Left colon (tissue), 2 donors: ENCODE measurements around the gene GLRB. TPM values are rescaled to one million over a fixed set of nuclear protein-coding genes. Genes with fewer than 3 reads are reported as not detected.

ENCODE experiments used
- ATAC-seq: fragments of 200-7000 bp; cut with Tn5 transposase; one replicate; pipeline ENCODE4 v1.9.1; 2020; ENCODE audit warnings: mild to moderate bottlenecking, moderate library complexity
- DNase-seq, 2 donors: peaks; one replicate each; pipeline ENCODE4 v3.0.0-alpha.2; 2020
- intact Hi-C, 2 donors: fragments of 100-400 bp; cut with DNase I in 1 of 2; cut with micrococcal nuclease in 1 of 2; formaldehyde crosslinking; loops; one replicate each; pipeline versions ENCODE4 v1.11.2 to v1.14.0; 2022; cut with DNase I, micrococcal nuclease
- total RNA-seq, 2 donors: library from RNA; stranded (reverse); fragmentation: NEBNext Ultra II Directional; extraction: Animal tissue kit (Norgen Biotek cat#: 25700); gene quantifications; one replicate each; pipeline ENCODE4 v1.2.1, GENCODE V29; 2021
- donor health status: DM: no; HTN: no; CAD: no.
- donor health status: DM: yes; HTN: yes; CAD: no.

The GLRB gene
- total RNA-seq, 2 donors from 2014 or later: 0.64 to 0.75 TPM

GRCh38 chr4:157221426-157221894 is 145.5 kb downstream of the GLRB start:
- intact Hi-C loops: loop anchor here in 1 of 2 donors (10.0 kb wide), 1 partner anchor 753 kb away; no protein-coding TSS in a partner anchor

More at GRCh38 chr4:157221426-157221894, 145.5 kb downstream of the GLRB start:
- DNase-seq (no peak), ATAC-seq (no peak)

Other genes with a start within 250 kb of the GLRB start
- 10 to 100 TPM in 1 of 2 donors, 1 to 10 TPM in 1; 3.8 to 14.3 TPM for gene PDGFC, start 104.4 kb upstream of the GLRB start, total RNA-seq
- gene GRIA2, start 144.6 kb downstream of the GLRB start, total RNA-seq: under 1 TPM; 0.08 to 0.12 TPM